HAP-1 (cell line): Measurements from ENCODE around the gene SULT4A1.
"Not testable (repeated sequence)": the region's sequence is repeated elsewhere in the genome, so short reads cannot be mapped to it uniquely, and the experiment has no call there.

ENCODE experiments used
- DNase-seq, 2 experiments: peaks; one replicate each; pipeline ENCODE4 v3.0.0-alpha.2; 2016 to 2020; ENCODE audit warnings: low spot score in 2 of 2
- H3K27me3 ChIP-seq: fragments of 250-450 bp; sonication (Bioruptor Pico); 2 replicates; pipeline ENCODE4 v1.5.1; 2020; ENCODE audit warnings: low read depth, mild to moderate bottlenecking, moderate library complexity
- H3K36me3 ChIP-seq: fragments of 250-450 bp; sonication (Bioruptor Pico); replicated peaks from 2 replicates; pipeline ENCODE4 v1.5.1; 2020; ENCODE audit warnings: mild to moderate bottlenecking
- H3K4me1 ChIP-seq: fragments of 250-450 bp; sonication (Bioruptor Pico); 2 replicates; pipeline ENCODE4 v1.5.1; 2020; ENCODE audit warnings: mild to moderate bottlenecking
- H3K4me3 ChIP-seq: fragments of 250-450 bp; sonication (Bioruptor Pico); 2 replicates; pipeline ENCODE4 v1.5.1; 2020; ENCODE audit warnings: mild to moderate bottlenecking, moderate library complexity
- H3K9me3 ChIP-seq: fragments of 250-450 bp; sonication (Bioruptor Pico); 2 replicates; pipeline ENCODE4 v1.5.1; 2020; ENCODE audit warnings: mild to moderate bottlenecking, moderate library complexity
- in situ Hi-C: fragments of 300-500 bp; cut with MboI; formaldehyde crosslinking; loops from 3 replicates; pipeline ENCODE4 v1.14.3; 2020; ENCODE audit warnings: low sequenced_read_pairs, inconsistent platforms, mixed read lengths

Gene SULT4A1, protein sequence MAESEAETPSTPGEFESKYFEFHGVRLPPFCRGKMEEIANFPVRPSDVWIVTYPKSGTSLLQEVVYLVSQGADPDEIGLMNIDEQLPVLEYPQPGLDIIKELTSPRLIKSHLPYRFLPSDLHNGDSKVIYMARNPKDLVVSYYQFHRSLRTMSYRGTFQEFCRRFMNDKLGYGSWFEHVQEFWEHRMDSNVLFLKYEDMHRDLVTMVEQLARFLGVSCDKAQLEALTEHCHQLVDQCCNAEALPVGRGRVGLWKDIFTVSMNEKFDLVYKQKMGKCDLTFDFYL

DNA sequence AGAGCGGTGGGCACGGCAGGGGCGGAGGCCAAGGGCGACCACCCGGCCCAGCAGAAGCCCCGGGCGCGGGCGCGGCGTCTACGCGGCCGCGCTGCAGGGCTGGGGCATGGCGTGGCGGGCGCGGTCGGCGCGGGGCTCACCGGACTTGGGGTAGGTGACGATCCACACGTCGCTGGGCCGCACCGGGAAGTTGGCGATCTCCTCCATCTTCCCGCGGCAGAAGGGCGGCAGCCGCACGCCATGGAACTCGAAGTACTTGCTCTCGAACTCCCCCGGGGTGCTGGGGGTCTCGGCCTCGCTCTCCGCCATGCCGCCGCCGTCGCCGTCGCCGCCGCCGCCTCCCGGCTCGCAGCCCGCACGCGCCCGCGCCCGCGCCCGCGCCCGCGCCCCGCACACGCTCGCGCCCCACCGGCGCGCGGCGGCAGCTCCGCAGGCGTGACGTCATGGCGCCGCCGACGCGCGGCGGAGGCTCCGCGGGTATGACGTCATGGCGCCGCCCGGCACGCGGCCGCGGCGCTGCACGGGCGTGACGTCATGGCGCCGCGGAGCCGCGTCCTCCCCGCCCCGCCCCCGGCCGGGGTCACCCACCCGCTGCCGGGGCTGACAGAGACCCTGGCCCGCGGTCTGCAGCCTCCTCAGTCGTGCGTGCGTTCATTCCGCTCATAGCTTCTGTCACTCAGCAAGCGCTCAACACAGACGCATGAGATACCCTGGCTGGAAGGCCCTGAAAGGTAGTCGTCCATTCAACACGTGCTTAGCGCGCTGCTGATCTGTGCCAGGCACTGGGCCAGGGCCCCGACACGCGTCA lies at the start of gene SULT4A1:
TSS of gene SULT4A1 (minus strand) at position 440 of the 808 bp plus-strand sequence. CDS start at position 309, 131 bp downstream.
- in situ Hi-C loops, result no loop called here
- H3K4me1 ChIP-seq, result no peaks in the 10 kb centered on the region
- no peaks in the 10 kb centered on the region for H3K9me3 ChIP-seq
- H3K27me3 ChIP-seq, result peaks cover 7% of the 10 kb centered on the region; the same call in 1 of the 2 replicates
- DNase-seq, result no peak
- no peak within 1 kb of the TSS for H3K4me3 ChIP-seq
- no peaks in the 10 kb centered on the region for H3K36me3 ChIP-seq

DNA sequence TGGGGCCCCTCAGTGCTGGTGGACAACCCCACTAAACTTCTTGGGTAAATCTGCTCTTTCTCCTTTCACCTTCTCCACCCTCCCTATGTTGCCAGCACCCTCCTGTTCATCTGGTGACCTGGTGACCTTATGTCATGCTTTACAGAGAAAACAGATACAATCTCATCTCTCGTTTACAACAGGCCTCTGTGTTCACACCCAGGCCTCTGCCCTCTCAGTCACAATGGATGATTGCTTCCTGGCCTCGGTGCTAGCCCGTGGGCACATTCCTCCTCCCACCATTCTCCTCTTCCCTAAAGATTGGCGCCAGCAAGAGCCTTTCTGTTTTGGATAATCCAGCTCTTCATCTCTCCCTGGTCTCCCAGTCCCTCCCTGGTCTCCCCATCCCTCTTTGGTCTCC lies 49.0 kb upstream of the SULT4A1 start:
- Histone ChIP-seq H3K4me3 (no peak overlapping the region), H3K9me3 (no peaks in the 10 kb centered on the region), H3K27me3 (peaks cover 15% of the 10 kb centered on the region), H3K4me1 (no peaks in the 10 kb centered on the region), H3K36me3 (no peaks in the 10 kb centered on the region)
- in situ Hi-C loops, result no loop called here
- no peak for DNase-seq

DNA sequence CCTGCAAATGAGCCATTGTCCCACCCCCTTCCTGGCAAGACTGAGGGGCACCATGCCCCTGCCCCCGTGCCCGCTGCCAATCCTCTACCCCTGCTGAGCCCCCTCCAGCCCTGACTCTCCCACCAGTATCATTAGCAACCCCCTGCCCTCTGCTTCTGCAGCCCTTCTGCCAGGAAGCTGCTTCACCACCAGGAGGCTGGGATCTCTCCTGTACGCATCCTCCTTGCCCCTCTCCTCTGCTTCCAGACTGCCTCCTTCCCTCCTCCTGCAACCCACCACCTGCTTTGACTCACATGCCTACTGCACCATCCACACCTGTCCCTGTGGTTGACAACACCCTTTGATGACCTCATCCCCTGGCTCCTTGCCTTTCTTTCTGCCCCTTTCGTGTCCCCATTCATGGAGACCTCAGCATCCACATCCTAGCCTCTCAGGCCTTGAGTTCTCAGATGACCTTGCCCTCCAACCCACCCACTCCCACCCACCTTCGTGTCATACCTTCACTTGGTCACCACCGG lies 47.9 kb upstream of the SULT4A1 start:
- Histone ChIP-seq H3K4me1 (no peaks in the 10 kb centered on the region), H3K36me3 (no peaks in the 10 kb centered on the region), H3K4me3 (no peak overlapping the region), H3K27me3 (peaks cover 15% of the 10 kb centered on the region), H3K9me3 (no peaks in the 10 kb centered on the region)
- in situ Hi-C loops, result no loop called here
- no peak for DNase-seq

DNA sequence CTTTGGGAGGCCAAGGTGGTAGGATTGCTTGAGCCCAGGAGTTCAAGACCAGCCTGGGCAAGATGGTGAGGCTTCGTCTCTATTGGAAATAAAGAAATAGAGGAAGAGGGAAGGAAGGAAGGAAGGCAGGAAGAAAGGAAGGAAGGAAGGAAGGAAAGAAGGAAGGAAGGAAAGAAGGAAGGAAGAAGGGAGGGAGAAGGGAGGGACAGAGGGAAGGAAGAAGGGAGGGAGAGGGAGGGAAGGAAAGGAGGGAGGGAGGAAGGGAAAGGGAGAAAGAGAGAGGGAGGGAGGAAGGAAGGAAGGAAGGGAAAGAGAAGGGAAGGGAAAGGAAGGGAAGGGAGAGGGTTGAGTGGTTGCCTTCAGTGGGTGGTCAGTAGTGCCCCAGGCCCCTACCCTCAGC lies 47.4 kb upstream of the SULT4A1 start:
- H3K9me3 ChIP-seq, result no peaks in the 10 kb centered on the region

DNA sequence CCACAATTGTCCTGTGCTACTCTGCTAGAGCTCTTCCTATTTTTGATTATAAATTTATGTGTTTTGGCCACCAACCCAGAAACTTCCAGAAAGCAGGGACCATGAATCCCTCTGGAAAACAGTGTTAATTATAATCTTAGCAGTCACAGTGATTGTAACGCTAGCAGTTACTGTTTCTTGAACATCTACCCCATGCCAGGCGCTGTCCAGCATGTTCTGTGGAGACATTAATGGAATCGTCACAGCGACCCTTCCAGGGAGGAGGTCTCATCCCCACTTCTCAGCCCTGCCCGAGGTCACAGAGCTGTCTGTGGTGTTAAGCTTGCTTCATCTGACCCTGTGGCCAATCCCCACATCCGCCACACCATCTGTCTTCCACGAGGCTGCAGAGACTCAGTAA lies 43.4 kb upstream of the SULT4A1 start:
- Histone ChIP-seq H3K36me3 (no peaks in the 10 kb centered on the region), H3K9me3 (no peaks in the 10 kb centered on the region), H3K4me3 (no peak overlapping the region), H3K4me1 (no peaks in the 10 kb centered on the region), H3K27me3 (peaks cover 16% of the 10 kb centered on the region)
- no peak for DNase-seq
- in situ Hi-C loops, result no loop called here

More for the DNA sequence above, 47.4 kb upstream of the SULT4A1 start:
- Histone ChIP-seq H3K27me3 (peaks cover 15% of the 10 kb centered on the region), H3K4me3 (no peak overlapping the region), H3K36me3 (no peaks in the 10 kb centered on the region), H3K4me1 (no peaks in the 10 kb centered on the region)
- DNase-seq, result no peak
- in situ Hi-C loops, result no loop called here

DNA sequence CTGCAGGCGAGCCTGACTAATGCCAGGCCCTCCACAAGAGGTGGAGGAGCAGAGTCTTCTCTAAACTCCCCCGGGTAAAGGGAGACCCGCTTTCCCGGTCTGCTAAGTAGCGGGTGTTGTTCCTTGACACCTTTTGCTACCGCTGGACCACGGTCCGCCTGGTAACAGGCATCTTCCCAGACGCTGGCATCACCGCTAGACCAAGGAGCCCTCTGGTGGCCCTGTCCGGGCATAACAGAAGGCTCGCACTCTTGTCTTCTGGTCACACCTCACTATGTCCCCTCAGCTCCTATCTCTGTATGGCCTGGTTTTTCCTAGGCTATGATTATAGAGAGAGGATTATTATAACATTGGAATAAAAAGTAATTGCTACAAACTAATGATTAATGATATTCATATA lies 42.1 kb upstream of the SULT4A1 start:
- H3K27me3 ChIP-seq, result peaks cover 19% of the 10 kb centered on the region
- H3K4me3 ChIP-seq, H3K9me3 ChIP-seq, in situ Hi-C loops, H3K36me3 ChIP-seq, H3K4me1 ChIP-seq: not testable (repeated sequence)
- DNase-seq, result peak in 1 of 2 experiments; percentile 35

DNA sequence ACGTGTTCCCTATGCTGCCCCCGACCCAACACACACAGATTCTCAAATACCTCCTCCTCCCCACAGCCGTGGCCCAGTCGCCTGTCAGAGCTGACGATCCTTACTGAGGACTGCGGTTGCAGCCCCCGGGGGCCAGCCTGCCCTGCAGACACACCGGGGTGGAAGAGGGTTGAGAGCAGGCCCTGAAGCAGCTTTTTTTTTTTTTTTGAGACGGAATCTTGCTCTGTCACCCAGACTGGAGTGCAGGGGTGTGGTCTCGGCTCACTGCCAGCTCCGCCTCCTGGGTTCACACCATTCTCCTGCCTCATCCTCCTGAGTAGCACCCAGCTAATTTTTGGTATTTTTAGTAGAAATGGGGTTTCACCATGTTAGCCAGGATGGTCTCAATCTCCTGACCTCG lies 40.7 kb upstream of the SULT4A1 start:
- H3K9me3 ChIP-seq, H3K4me3 ChIP-seq, in situ Hi-C loops, H3K4me1 ChIP-seq, H3K36me3 ChIP-seq, DNase-seq: not testable (repeated sequence)
- H3K27me3 ChIP-seq, result peaks cover 16% of the 10 kb centered on the region

DNA sequence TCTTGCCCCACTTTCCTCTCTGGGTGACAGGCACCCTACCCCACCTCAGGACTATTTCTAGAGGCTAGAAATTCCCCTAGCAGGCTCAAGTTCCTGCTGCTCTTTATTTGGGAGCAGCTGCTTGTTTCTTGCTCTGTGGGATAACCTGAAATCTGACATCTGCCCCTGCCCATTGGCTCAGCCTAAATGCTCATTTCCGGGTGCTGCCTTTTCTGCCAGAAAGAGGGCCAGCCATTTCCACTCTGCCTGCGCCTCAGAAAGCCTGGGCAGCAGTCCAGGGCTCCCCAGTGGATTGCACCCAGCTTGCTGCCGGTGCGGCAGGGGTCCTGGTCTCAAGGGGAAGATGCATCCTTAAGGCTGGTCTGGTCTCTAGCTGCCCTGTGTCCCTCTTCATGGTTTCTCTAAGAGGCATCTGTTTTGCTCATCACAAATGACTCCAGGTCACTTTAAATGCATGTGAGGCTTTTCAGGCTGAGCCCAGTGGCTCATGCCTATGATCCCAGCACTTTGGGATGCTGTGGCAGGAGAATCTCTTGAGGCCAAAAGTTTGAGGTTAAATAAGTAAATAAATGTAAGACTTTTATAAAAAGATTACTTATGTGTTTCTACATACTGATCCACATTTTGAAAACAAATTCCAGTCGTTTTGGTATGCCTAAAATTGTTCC lies 39.8 kb upstream of the SULT4A1 start:
- in situ Hi-C loops, result no loop called here
- H3K36me3 ChIP-seq, result no peaks in the 10 kb centered on the region
- no peak overlapping the region for H3K4me3 ChIP-seq
- no peak for DNase-seq
- peaks cover 10% of the 10 kb centered on the region; the same call in 1 of the 2 replicates for H3K27me3 ChIP-seq
- H3K4me1 ChIP-seq, result no peaks in the 10 kb centered on the region
- no peaks in the 10 kb centered on the region for H3K9me3 ChIP-seq

DNA sequence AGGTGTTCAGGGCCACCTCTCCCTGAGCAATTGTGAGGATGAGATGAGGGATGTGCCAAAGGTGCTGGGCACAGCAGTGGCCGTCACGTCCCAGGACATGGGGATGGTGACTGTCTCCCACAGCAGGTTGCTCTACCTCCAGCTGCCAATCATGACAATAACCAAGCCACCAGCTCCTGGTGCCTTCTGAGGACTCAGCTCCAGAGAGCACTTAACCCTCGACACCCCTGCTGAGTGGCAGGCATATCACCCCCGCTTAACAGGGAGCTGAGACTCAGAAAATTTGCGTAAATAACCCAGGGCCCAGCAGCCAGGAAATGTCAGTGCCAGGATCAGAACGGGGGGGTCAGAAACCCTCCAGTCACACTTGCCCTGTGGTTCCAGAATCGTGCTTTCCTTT lies 37.9 kb upstream of the SULT4A1 start:
- in situ Hi-C loops, result no loop called here

DNA sequence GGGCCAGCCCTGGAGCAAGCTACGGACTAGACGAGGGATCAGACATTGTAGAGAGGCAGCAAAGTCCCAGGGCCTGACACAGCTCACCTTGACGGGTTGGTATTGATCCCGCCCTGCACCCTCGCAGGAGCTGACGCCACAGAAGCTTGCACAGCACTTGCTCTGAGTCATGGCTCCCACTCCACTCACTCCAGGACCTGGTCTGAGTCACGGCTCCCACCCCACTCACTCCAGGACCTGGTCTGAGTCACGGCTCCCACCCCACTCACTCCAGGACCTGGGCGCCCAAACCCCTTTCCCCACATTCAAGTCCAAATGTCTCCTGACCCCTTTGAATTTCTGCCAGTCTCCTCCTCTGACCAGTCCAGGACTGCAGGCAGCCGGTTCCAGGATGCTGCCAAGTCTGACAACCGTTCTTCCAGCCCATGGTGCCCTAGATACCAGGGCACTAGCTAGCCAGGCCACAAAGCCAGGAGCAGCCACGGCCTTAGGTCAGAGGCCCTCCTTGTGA lies 35.5 kb upstream of the SULT4A1 start:
- in situ Hi-C loops, result no loop called here
- Histone ChIP-seq H3K27me3 (peaks cover 19% of the 10 kb centered on the region), H3K36me3 (no peaks in the 10 kb centered on the region), H3K9me3 (no peaks in the 10 kb centered on the region), H3K4me1 (no peaks in the 10 kb centered on the region), H3K4me3 (no peak overlapping the region)
- DNase-seq, result no peak

More for the DNA sequence above, 37.9 kb upstream of the SULT4A1 start:
- Histone ChIP-seq H3K9me3 (no peaks in the 10 kb centered on the region), H3K4me3 (no peak overlapping the region), H3K36me3 (no peaks in the 10 kb centered on the region), H3K27me3 (peaks cover 11% of the 10 kb centered on the region), H3K4me1 (no peaks in the 10 kb centered on the region)
- DNase-seq, result no peak

DNA sequence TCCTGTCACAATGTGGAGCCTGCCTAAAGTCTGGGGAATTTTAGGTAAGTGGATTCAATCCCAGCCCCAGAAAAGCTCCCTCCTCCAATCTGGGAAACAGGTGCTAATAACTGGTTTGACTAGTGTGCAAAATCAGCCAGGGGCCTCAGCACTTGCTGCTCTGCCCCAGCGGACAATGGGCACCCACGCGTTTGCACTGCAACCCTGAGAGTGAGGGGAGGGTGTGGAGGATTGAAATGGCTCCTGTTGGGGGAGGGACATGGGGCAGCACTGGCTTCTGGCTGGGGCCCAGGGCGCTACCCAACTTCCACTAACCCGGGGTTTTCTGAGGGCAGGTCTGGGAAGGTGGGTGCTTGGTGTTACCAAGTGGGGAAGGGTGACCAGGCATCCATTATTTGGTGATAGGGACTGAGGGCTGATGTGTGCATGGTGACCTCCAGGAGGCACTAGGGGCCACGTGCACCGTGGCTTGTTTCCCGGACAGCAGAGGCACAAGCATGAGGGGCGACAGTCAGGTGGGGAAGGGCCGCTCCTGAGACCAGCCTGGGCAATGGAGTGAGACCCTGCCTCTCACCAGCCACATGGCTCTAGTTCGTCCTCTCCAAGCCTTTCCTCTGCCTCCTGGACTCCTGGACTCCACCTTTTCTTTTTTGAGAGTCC lies 33.8 kb upstream of the SULT4A1 start:
- Histone ChIP-seq H3K4me3 (no peak overlapping the region), H3K36me3 (no peaks in the 10 kb centered on the region), H3K4me1 (no peaks in the 10 kb centered on the region), H3K27me3 (peaks cover 30% of the 10 kb centered on the region), H3K9me3 (no peaks in the 10 kb centered on the region)
- no peak for DNase-seq
- in situ Hi-C loops, result no loop called here

DNA sequence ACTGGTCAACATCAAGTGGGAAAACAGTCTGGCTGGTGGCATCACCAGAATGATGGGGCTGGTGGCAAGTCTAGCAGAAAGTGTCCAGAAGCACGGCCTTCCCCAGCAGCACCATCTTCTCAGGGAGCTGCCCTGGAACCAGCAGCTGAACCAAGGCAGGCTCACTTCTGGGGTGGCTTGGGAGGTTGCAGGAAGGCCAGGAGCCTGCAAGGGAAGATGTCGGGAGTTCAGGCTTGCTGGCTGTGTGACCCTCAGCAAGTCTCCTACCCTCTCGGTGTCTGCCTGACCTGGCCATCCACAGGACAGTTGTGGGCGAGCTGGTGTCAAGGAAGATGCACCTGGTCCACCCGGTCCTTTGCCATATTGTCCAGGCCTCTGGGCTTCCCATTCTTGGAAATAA lies 31.8 kb upstream of the SULT4A1 start:
- DNase-seq, result no peak
- no peaks in the 10 kb centered on the region for H3K36me3 ChIP-seq
- in situ Hi-C loops, result no loop called here

DNA sequence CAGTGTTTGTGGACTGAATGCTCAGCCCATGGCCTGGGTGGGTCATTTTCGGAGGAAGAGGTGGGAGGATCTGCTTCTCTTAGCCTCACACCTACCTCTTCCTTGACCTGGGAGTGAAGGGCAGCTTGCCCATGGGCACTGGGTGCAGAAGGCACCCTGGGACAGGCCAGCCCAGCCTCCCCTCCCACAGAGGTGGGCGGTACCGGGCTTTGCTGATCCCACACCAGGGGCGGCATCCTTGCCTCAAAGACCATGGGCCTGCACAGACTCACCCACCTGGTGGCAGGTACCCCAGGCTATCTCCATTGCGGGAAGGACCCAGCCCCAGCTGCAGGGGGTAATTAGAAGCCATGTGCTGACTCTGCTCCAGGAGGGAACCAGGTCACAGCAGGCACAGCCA lies 31.0 kb upstream of the SULT4A1 start:
- in situ Hi-C loops, result no loop called here
- peaks cover 35% of the 10 kb centered on the region for H3K27me3 ChIP-seq

More for the DNA sequence above, 31.8 kb upstream of the SULT4A1 start:
- Histone ChIP-seq H3K27me3 (peaks cover 38% of the 10 kb centered on the region), H3K4me1 (no peaks in the 10 kb centered on the region), H3K9me3 (no peaks in the 10 kb centered on the region), H3K4me3 (no peak overlapping the region)

More for the DNA sequence above, 31.0 kb upstream of the SULT4A1 start:
- DNase-seq, result no peak
- H3K36me3 ChIP-seq, result no peaks in the 10 kb centered on the region
- H3K4me1 ChIP-seq, result no peaks in the 10 kb centered on the region
- no peaks in the 10 kb centered on the region for H3K9me3 ChIP-seq
- H3K4me3 ChIP-seq, result no peak overlapping the region
